K562 (cell line): ENCODE measurements around the gene SLC34A1. TPM values are rescaled to one million over a fixed set of nuclear protein-coding genes. Genes with fewer than 3 reads are reported as not detected.

ENCODE experiments used
- ARID4B ChIP-seq: sonication (generic); formaldehyde crosslinking; IDR thresholded peaks from 2 replicates; pipeline ENCODE4 v1.8.0; 2022; ENCODE audit warnings: mild to moderate bottlenecking, missing genetic modification reagents
- FIP1L1 ChIP-seq: fragments of 200-400 bp; formaldehyde crosslinking; IDR thresholded peaks from 2 replicates; pipeline ENCODE4 v1.6.1; 2018; ENCODE audit warnings: mild to moderate bottlenecking, low read depth, low read length; ENCODE audit not compliant: poor library complexity, severe bottlenecking
- GATAD2A ChIP-seq: fragments of 450-650 bp; IDR thresholded peaks from 2 replicates; pipeline ENCODE4 v1.6.1; 2017
- HNRNPLL ChIP-seq: fragments of 200-400 bp; formaldehyde crosslinking; IDR thresholded peaks from 2 replicates; pipeline ENCODE4 v1.6.1; 2017; ENCODE audit warnings: low read length, low read depth, mild to moderate bottlenecking; ENCODE audit not compliant: poor library complexity, severe bottlenecking
- HNRNPUL1 ChIP-seq: fragments of 200-400 bp; formaldehyde crosslinking; IDR thresholded peaks from 2 replicates; pipeline ENCODE4 v1.6.1; 2017; ENCODE audit warnings: low read length
- L3MBTL2 ChIP-seq: fragments of 450-650 bp; IDR thresholded peaks from 2 replicates; pipeline ENCODE4 v1.6.1; 2016; ENCODE audit warnings: mild to moderate bottlenecking, moderate library complexity
- MED1 ChIP-seq: sonication (generic); formaldehyde crosslinking; IDR thresholded peaks from 2 replicates; pipeline ENCODE4 v1.8.1; 2023; ENCODE audit warnings: missing genetic modification reagents, borderline replicate concordance
- MIER1 ChIP-seq: fragments of 450-650 bp; IDR thresholded peaks from 2 replicates; pipeline ENCODE4 v1.6.1; 2016; ENCODE audit warnings: antibody characterized with exemption, mild to moderate bottlenecking, low read depth
- NFE2L1 ChIP-seq: fragments of 450-650 bp; IDR thresholded peaks from 2 replicates; pipeline ENCODE4 v1.6.1; 2016; ENCODE audit warnings: missing genetic modification characterization, low read depth, mild to moderate bottlenecking, missing compliant biosample characterization, moderate library complexity, borderline replicate concordance
- PTBP1 ChIP-seq: fragments of 200-400 bp; formaldehyde crosslinking; IDR thresholded peaks from 2 replicates; pipeline ENCODE4 v1.6.1; 2017; ENCODE audit warnings: low read depth, low read length
- RFX5 ChIP-seq: IDR thresholded peaks from 2 replicates; pipeline ENCODE4 v1.6.1; 2011; ENCODE audit warnings: low read depth, mild to moderate bottlenecking, improper control_type of control experiment, low read length
- TBP ChIP-seq: optimal IDR thresholded peaks from 2 replicates; pipeline ENCODE3; 2011; ENCODE audit warnings: low read depth, low read length, improper control_type of control experiment
- TCF15 ChIP-seq: fragments of 250-450 bp; sonication (Bioruptor Pico); IDR thresholded peaks from 2 replicates; pipeline ENCODE4 v1.8.0; 2022; ENCODE audit warnings: moderate library complexity, mild to moderate bottlenecking, inconsistent platforms
- XRCC3 ChIP-seq: fragments of 450-650 bp; IDR thresholded peaks from 2 replicates; pipeline ENCODE4 v1.6.1; 2017; ENCODE audit warnings: mild to moderate bottlenecking, moderate library complexity
- ZNF146 ChIP-seq: IDR thresholded peaks from one replicate; pipeline ENCODE4 v1.6.1; 2018; ENCODE audit warnings: missing compliant biosample characterization; ENCODE audit not compliant: unreplicated experiment
- ZNF589 ChIP-seq: fragments of 200-800 bp; sonication (Bioruptor generic); IDR thresholded peaks from 2 replicates; pipeline ENCODE4 v1.6.1; 2016; ENCODE audit warnings: low read depth, missing genetic modification characterization, missing compliant biosample characterization
- polyA plus RNA-seq, 8 experiments: library from polyadenylated mRNA; depleted of rRNA in 4 of 8; stranded (reverse) in 5 of 8; unstranded in 3 of 8; fragments of >200 nt; fragmentation: Nextera tagmentation in 2 of 8; fragmentation: Illumina TruSeq in 1 of 8; extraction: Ambion mirVana in 2 of 8; extraction: Trizol in 1 of 8; gene quantifications; 2 replicates each; pipeline versions ENCODE4 v1.2.1 to v1.2.3, GENCODE V29; 2011 to 2014; ENCODE audit warnings: inconsistent platforms in 1 of 8, missing spikeins in 1 of 8
- total RNA-seq, 7 experiments: library from RNA; depleted of rRNA in 6 of 7; stranded (reverse); fragments of >200 nt in 6 of 7; fragmentation: Illumina TruSeq in 2 of 7; extraction: Trizol in 2 of 7; gene quantifications; 2 replicates each; pipeline versions ENCODE4 v1.2.1 to v1.2.3, GENCODE V29; 2011 to 2021; ENCODE audit warnings: low replicate concordance in 1 of 7
- TF ChIP-seq, protein P1 (sequence below), 2 experiments: fragments of 250-450 bp in 1 of 2; fragments of 450-650 bp in 1 of 2; sonication (Bioruptor Pico) in 1 of 2; IDR thresholded peaks; 2 replicates each; pipeline versions ENCODE4 v1.6.1 to v1.8.0; 2016 to 2021; ENCODE audit warnings: mild to moderate bottlenecking in 2 of 2, moderate library complexity in 2 of 2, missing compliant biosample characterization in 1 of 2, missing genetic modification characterization in 1 of 2

The SLC34A1 gene
- total and polyA plus RNA-seq, 9 of the 15 experiments (the other 6 are each of a cell fraction or from before 2014, with no cell fraction given): not detected

GRCh38 chr5:177427211-177427822 lies 43.1 kb downstream of the SLC34A1 start (continued):
- TF ChIP-seq MIER1 (no peak), FIP1L1 (no peak), XRCC3 (no peak), ARID4B (CRISPR knock-in tag) (peak; percentile 65; the same call in 1 of the 2 replicates), RFX5 (no peak), ZNF589 (CRISPR knock-in tag) (no peak), NFE2L1 (no peak), GATAD2A (no peak), TCF15 (no peak), TBP (no peak), HNRNPLL (no peak), MED1 (CRISPR knock-in tag) (no peak), ZNF146 (CRISPR knock-in tag) (no peak), HNRNPUL1 (no peak), L3MBTL2 (peak; percentile 57; the same call in 1 of the 2 replicates), PTBP1 (no peak)
- TF ChIP-seq, protein P1, sequence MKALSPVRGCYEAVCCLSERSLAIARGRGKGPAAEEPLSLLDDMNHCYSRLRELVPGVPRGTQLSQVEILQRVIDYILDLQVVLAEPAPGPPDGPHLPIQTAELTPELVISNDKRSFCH (CRISPR knock-in tag; IDR thresholded peaks at IDR 0.05): no peak
- TF ChIP-seq, protein P1 (tag; IDR thresholded peaks at IDR 0.05): 0 out of 2 replicates have a peak, but pooled peaks have one; percentile 4
